ENCODE data around the gene CEP68.
A peak's percentile ranks its signal among the peaks of the same experiment; 100 is the strongest.
"Not testable (repeated sequence)": the region's sequence is repeated elsewhere in the genome, so short reads cannot be mapped to it uniquely, and the experiment has no call there.

CEP68 gene

GRCh38 chr2:65056215-65057053, at the start of gene CEP68:
Gene CEP68, plus strand, starts transcription at chr2:65056416. Its CDS starts 13,029 bp downstream, at chr2:65069445.
- peak; percentile 98 for DNase-seq

DNA sequence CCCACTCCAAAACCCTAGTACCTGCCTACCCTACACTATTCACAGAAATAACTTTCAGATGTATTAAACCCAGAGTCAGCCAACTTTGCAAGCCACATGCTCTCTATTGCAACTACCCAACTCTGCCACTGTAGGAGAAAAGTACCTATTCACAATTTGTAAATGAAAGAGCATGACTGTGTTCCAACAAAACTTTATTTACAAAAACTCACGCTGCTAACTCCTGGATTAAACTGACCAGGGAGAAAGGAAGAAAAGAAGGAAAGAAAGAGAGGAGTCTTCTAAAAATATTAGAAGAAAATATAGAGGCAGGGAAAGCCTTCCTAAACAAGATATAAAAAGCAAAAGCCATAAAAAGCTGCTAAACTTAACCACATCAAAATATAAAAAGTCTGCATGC, 42.4 kb upstream of the CEP68 start:
- DNase-seq, result no peak

DNA sequence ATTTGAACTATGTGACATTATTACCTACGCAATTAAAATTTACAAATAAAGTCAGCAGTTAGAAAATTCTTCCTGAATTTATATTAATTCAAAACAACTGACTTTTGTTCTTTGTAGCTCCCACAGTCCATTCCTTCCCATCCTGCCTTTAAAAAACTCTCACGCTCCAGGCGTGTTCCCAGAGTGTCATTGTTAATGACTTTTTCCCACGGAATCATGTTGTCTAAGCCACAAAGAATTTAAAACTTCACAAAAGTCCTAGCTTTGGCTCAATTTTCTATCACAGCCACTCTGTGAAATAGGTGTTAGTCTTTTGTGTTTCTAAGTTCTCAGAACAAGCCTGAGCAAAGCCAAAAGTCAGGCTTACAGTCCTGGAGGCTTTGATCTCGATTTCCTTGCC, 40.5 kb upstream of the CEP68 start:
- DNase-seq, result no peak

DNA sequence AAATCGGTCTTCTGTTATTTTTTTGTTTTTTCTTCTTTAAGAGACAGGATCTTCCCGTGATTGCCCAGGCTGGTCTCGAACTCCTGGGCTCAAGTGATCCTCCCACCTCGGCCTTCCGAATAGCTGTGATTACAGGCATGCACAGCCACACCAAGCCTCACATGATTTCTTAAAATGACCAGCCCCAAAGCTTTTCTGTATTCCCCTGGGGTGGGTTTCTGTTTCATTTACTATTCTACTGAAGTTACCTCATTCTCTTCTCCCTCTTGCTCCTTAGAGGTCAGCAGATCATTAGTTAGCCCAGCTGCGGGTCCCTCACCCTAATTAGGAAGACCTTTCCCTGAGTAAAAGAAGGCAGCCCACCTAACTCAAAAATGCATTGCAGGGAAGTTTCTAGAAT, 39.4 kb upstream of the CEP68 start:
- DNase-seq, result no peak

GRCh38 chr2:65017335-65017734, 38.9 kb upstream of the CEP68 start:
- no peak for DNase-seq

DNA sequence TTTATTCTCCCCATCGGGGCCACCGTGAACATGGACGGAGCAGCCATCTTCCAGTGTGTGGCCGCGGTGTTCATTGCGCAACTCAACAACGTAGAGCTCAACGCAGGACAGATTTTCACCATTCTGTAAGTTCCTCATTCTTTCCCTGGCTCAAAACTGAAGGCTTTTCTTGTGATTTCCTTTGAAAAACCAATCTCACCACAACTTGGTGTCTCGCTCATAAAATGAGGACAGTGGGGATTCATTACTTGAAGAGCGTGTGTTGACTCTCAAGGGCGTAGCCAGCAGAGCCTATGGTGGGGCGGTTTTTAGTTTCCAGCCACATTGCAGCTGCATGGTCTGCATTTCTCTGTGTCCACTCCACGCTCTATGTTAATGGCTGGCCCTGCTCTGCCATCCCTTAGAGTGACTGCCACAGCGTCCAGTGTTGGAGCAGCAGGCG, 38.1 kb upstream of the CEP68 start:
- DNase-seq, result no peak

DNA sequence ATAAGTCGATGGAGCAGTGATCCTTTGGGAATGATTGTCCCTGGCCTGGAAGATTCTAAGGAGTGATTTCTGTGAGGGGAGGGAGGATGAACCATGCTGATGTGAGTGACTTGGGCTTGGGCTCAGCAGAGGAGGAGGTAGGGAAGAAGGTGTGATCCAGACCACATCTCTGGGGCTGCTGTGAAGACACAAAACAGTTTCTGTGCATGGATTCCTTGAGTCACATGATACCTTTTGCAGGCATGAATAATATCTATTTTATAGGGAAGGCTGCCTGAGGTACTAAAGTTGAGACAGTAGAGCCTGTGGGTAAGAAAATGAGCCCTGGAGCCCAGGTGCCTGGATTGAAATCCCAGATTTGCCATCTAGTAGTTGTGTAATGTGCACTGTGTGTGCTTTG, 37.2 kb upstream of the CEP68 start:
- DNase-seq, result no peak

DNA sequence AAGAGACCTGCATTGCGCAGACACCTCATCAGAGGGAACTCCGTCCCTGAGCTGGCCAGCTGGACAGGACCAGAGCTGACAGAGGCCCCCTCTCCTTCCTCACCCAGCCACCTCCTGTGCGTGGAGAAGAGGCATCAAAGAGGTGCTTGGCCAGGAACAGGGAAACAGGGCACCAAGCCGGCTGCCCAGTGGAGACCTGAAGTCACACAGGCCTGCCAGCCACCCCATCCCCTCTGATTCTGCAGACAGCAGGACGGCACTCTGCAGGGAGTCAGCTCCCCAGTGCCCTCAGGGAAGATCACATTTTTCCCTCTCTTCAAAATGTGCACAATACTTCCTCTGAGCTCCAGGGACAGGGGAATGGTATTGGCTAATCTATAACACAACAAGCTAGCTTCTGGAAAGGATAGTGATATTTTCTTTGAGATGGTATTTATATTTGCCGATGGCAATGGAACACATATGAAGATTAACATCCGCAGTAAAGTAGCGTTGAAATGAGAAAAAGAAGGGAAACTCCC, 36.5 kb upstream of the CEP68 start:
- no peak for DNase-seq

GRCh38 chr2:65020251-65020650, 36.0 kb upstream of the CEP68 start:
- not testable (repeated sequence) for DNase-seq

- DNase-seq, result no peak
Measured at GRCh38 chr2:65020943-65021528, 35.2 kb upstream of the CEP68 start.

DNA sequence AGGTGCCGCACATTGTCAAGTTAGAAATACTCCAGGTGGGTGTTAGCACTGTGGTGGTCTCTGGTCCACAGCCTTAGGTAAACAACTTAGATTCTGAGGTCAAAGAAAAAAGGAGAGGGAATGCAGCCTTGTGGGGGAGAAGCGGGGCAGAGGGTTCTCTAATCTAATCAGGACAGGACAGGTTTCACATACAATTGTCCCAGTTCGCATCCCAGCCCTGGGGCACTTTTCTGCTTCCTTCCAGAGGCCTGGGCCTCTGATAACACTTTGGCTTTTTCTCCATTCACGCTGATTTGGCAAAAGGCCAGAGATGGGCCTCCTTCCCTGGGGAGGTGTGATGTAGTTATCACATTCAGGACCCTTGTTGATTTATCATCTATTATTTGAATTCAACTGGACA, 34.5 kb upstream of the CEP68 start:
- DNase-seq, result no peak

- DNase-seq, result no peak
Measured at GRCh38 chr2:65022189-65022588, 34.0 kb upstream of the CEP68 start.

DNA sequence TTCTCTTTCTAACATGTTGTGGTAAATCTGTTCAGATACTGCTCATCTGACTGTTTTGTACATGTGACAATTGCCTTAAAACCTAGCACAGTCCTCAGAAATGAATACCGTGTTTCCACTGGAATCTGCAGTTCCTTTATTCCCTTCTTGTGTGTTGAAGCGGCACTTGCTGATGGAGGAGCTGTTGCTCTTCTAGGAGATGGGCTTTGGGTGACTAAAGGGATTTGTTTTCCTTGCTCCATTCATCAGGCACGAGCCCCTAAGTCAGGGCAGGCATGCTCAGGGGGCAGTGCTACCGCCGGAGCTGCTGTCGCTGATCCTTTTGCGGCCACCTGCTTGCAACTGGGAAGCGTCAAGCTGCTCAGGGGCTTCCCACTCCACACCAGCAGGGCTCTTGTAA, 32.5 kb upstream of the CEP68 start:
- no peak for DNase-seq

GRCh38 chr2:65024149-65024829, 31.9 kb upstream of the CEP68 start:
- DNase-seq, result no peak

DNA sequence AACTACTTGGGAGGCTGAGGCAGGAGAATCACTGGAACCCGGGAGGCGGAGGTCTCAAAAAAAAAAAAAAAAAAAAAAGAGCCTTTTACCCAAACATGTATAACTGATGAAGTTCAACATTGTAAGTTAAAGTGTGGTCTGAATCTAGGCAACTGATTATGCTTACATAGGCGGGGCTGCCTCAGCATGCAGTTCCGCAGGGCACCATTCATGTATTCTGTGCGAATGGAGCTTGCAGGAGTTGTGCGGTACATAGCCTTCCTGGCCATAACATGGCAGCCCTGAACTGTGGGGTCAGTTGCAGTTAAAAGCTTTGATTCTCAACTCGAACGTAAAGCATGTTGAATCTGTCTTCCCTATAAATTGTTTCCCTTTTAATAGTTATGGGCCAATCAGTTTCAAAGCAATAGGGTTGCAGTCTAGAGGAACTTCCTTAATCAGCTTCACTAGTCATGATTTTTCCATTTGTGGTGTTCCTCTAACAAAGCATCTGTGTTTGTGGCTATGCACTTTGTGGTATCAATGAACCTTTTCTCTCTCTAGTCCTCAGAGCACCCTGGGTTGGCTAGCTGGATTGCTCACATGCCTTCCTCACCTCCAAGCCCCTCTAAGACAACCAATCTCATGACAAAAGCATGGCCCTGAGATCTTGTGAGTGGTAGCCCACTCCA, 30.6 kb upstream of the CEP68 start:
- no peak for DNase-seq

- DNase-seq, result no peak
Measured at GRCh38 chr2:65026154-65026553, 30.1 kb upstream of the CEP68 start.

DNA sequence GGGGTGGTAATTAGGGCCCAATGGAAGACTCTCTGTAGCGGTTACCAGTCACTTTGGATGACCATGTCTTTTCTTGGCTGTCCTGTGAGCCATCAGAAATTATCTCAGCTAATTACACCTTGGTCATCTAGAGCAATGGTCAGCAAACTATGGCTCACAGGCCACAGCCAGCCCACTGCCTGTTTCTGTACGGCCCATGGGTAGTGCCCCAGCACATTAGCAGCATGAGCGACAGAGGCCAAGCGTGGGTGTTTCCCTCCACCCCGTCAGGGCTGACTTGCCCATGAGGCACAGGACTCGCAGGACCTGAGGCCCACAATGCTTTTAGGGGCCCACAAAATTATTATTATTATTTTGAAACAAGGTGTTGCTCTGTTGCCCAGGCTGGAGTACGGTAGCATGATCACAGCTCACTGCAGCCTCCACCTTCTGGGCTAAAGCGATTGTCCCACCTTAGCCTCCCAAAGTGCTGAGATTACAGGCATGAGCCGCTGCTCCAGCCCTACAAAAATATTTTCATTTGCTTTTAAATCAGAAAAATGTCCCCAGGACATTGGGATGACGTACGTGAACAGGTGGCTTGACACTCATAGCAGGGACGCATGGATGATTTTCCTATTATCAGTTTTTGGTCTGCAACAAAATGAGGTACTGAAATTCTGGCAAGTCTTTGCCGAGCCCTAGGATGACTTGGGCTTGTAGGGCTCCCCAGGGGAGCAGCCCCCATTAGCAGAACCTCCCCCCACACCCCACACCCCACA, 29.3 kb upstream of the CEP68 start:
- no peak for DNase-seq

DNA sequence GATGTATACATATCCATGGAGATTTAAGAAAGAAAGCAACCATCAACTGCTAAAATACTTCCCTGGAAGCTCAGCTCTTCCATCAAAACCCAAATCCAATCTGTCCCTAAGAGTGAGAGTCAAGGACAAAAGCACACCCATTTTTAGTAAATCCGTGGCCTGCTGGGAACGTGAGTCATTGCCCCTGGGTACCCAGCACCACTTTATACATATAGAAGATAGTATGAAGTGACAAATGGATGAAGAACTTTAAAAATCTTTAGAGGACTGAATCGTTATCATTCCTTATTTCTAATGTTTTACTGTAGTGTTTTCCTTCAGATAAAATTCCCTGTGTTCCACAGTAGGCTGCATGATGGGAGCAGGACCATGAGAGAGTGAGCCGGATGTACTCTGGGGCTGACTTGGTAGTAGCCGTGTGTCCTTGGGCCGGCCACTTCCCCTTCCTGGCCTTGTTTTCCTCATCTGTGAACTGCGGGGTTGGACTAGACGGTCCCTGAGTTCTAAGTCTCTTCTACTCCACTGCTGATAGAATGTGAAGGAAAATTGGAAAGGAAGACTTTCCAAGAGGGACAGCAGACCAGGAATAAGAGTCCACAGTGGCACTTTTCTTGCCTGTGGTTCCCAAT, 28.5 kb upstream of the CEP68 start:
- DNase-seq, result no peak

DNA sequence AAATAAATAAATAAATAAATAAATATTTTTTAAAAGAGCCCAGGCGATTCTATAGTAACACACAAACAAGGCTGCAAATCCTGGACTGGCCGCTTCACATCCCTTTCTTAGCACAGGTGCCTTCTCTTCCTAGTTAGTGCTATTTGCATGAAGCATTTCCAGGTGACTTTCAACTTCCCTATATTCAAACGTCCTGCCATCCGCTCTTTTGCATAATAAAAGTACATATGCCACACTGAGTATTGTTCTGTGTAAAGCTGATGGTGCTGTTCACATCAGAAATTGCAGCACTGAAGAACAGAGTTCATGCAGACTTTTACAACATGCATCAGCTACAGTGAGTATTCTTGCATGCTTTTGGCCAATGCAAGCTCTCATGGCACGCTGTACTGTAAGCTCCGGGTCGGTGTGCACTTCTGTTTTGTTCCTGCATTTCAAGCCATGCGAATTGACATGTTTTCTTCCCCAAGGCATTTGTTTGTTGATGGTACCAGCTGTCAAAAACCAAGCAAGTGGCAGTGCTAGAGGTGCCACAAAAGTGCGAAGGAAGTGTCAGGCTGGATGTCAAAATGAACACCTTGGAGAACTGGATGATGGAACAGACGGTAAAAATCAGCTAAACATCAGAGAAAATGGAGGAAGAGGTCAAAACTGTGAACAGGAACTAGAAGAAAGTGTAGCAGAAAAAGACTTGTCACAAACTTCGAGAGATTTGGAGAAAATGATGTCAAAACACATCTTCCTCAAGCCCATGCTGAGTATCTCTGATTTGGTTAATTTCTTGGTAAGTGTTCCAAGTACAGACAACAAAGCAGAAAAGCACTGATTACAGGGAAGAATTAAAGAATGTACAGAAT, 25.5 kb upstream of the CEP68 start:
- no peak for DNase-seq

GRCh38 chr2:65031341-65032018, 24.7 kb upstream of the CEP68 start:
- no peak for DNase-seq

Data from activated CD4-positive, alpha-beta T cell treated with anti-CD3 and anti-CD28 coated beads, Interleukin-2, Interleukin-6, amounts not matched to agents 100 ng/mL and 50 ng/mL, durations not matched to agents 16 hours and 8 hours (primary cell).